Peyer's patch (tissue), 4 donors: ENCODE measurements around the gene SCNM1. TPM values are rescaled to one million over a fixed set of nuclear protein-coding genes. Genes with fewer than 3 reads are reported as not detected.

Experiments
- DNase-seq, 3 donors: peaks; one replicate each; pipeline ENCODE4 v3.0.0-alpha.2; 2017 to 2019
- H3K27ac ChIP-seq, 4 donors: fragments of 200-600 bp; sonication (generic); one replicate each; pipeline ENCODE4 v1.5.1; 2016 to 2019
- H3K27me3 ChIP-seq, 2 donors: fragments of 200-600 bp; sonication (generic); one replicate each; pipeline ENCODE4 v1.5.1; 2019
- H3K36me3 ChIP-seq, 3 donors: fragments of 200-600 bp; sonication (generic); one replicate each; pipeline ENCODE4 v1.5.1; 2016 to 2019
- H3K4me1 ChIP-seq, 4 donors: fragments of 200-600 bp; sonication (generic); one replicate each; pipeline ENCODE4 v1.5.1; 2016 to 2019
- H3K4me3 ChIP-seq, 4 donors: fragments of 200-600 bp; sonication (generic); 1 replicate in 3 of 4; 2 replicates in 1 of 4; pipeline ENCODE4 v1.5.1; 2016 to 2019; ENCODE audit warnings: mild to moderate bottlenecking in 1 of 4
- H3K9me3 ChIP-seq, 4 donors: fragments of 200-600 bp; sonication (generic); one replicate each; pipeline ENCODE4 v1.5.1; 2016 to 2019; ENCODE audit warnings: mild to moderate bottlenecking in 1 of 4
- POLR2A ChIP-seq, 2 donors: fragments of 450-650 bp; IDR thresholded peaks; one replicate each; pipeline ENCODE4 v1.5.1; 2017; ENCODE audit warnings: antibody characterized with exemption in 2 of 2, mild to moderate bottlenecking in 2 of 2, moderate library complexity in 2 of 2
- total RNA-seq, 4 donors: library from RNA; depleted of rRNA; stranded (reverse); fragments of >200 nt; gene quantifications; one replicate each; pipeline ENCODE4 v1.1.0, GENCODE V29; 2016
- TF ChIP-seq, protein P1 (sequence below), 6 experiments: fragments of 450-650 bp in 4 of 6; fragments of 200-600 bp in 2 of 6; sonication (generic) in 1 of 6; IDR thresholded peaks; one replicate each; pipeline ENCODE4 v1.5.1; 2017 to 2019; ENCODE audit warnings: antibody characterized with exemption in 6 of 6, mild to moderate bottlenecking in 3 of 6, moderate library complexity in 1 of 6

SCNM1 gene
- total RNA-seq, 4 donors from 2014 or later: 16.1 to 48.9 (median 36.9) TPM

DNA sequence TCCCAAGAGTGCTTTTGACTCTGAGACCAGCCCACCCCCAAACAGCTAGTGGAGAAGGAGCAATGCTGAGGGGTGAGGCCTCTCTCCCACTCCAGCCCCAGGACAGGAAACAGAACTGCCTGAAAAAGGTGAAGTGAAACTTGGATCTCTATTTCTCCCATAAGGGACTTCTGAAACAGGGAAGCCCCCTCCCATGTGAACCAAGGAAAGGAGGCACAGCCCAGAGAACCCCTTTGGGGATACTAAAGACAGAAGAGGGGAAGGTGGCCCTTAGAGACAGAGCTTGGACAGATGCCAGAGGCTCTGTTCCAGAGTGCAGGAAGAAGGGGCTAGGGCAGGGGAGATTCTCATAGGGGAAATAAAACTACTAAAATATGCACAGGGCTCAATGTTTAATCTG is 6.6 kb upstream of the SCNM1 start:
- Histone ChIP-seq H3K36me3 (peaks cover 0 to 30% (median 0%) of the 10 kb centered on the region in 3 donors), H3K4me3 (no peak overlapping the region), H3K27ac (no peak overlapping the region), H3K9me3 (no peaks in the 10 kb centered on the region), H3K4me1 (peaks cover 0 to 10% (median 0%) of the 10 kb centered on the region in 4 donors), H3K27me3 (no peaks in the 10 kb centered on the region)
- no peak for DNase-seq
- TF ChIP-seq, protein P1, sequence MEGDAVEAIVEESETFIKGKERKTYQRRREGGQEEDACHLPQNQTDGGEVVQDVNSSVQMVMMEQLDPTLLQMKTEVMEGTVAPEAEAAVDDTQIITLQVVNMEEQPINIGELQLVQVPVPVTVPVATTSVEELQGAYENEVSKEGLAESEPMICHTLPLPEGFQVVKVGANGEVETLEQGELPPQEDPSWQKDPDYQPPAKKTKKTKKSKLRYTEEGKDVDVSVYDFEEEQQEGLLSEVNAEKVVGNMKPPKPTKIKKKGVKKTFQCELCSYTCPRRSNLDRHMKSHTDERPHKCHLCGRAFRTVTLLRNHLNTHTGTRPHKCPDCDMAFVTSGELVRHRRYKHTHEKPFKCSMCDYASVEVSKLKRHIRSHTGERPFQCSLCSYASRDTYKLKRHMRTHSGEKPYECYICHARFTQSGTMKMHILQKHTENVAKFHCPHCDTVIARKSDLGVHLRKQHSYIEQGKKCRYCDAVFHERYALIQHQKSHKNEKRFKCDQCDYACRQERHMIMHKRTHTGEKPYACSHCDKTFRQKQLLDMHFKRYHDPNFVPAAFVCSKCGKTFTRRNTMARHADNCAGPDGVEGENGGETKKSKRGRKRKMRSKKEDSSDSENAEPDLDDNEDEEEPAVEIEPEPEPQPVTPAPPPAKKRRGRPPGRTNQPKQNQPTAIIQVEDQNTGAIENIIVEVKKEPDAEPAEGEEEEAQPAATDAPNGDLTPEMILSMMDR (IDR thresholded peaks at IDR 0.05): no peak
- no peak for TF ChIP-seq POLR2A (IDR thresholded peaks at IDR 0.05)

DNA sequence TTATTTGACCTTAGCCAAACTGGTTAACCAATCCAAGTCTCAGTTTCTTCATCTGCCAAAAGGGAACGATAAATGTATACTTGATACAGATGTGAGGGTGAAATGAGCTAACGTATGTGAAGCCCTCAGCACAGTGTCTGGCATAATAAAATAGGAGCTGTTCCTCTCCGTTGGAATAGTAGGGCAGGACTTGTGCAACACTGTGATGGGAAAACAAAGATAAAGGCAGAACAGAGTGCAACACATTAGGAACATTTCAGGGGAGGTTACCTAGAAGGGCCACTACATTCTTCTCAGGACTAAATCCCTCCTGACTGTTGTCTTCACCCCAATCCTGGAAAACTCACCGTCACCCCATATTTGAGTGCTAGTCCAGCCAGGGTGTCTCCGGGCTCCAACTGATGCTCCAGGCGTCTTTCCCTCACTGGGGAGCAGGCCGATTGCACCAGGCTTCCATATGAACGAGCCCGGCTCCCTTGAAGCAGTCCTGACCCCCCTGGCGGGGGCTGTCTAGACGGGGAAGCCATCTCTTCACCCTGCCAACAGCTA is 1.1 kb upstream of the SCNM1 start:
- TF ChIP-seq POLR2A (IDR thresholded peaks at IDR 0.05): no peak
- TF ChIP-seq, protein P1 (IDR thresholded peaks at IDR 0.05): no peak
- Histone ChIP-seq H3K36me3 (peaks cover 0 to 33% (median 0%) of the 10 kb centered on the region in 3 donors), H3K9me3 (no peaks in the 10 kb centered on the region), H3K27me3 (no peaks in the 10 kb centered on the region), H3K27ac (peak overlapping the region; percentile 79 to 84 (median 82)), H3K4me1 (peaks cover 0 to 19% (median 8%) of the 10 kb centered on the region in 4 donors), H3K4me3 (peak overlapping the region; percentile 74 to 88 (median 77))
- DNase-seq: no peak

DNA sequence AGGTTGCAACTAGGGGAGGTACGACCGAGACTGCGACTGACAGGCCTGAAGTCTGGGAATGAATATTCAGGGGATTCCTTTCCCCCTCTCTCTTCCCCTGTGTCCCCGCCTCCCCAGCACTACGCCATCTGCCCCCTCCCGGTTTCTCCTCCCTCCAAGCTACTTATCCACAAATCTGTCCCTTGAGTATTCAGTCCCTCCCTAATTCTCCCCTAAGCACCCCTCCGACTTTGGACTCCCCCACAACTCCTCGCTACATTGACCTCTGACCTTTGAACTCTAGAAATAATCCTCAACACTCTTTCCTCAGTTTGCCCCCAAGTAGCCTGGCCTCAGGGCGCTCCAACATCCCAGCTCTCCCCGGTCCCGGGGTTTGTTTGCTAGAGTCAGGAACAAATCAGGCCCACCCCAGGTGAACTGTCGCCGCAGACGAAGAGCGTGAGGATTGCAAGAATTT is 635 bp upstream of the SCNM1 start:
- TF ChIP-seq, protein P1 (IDR thresholded peaks at IDR 0.05): no peak
- TF ChIP-seq POLR2A (IDR thresholded peaks at IDR 0.05): no peak

DNA sequence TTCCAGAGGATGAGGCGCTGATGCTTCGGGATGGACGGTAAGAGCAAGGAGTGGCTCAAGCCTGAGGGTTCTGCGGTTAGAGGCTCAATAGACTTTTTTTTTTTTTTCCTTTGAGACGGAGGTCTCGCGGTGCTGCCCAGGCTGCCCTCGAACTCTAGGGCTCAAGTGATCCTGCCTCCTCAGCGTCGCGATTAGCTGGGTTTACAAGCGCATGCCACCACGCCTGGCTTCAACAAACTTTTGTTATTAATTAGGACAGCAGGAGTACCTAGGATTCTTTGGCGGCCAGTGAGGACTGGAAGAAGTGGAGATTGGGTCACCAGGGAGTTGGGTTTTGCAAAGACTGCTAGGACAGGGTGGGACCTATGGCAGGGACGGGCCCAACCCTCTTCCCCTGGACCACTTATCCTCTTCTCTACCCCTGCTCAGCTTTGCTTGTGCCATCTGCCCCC is 587 bp downstream of the SCNM1 start:
- peak overlapping the region in 3 of 4 donors; percentile 79 to 84 (median 82) for H3K27ac ChIP-seq
- TF ChIP-seq, protein P1 (IDR thresholded peaks at IDR 0.05): no peak
- TF ChIP-seq POLR2A (IDR thresholded peaks at IDR 0.05): no peak
- DNase-seq: no peak
- H3K9me3 ChIP-seq: no peaks in the 10 kb centered on the region
- H3K27me3 ChIP-seq: no peaks in the 10 kb centered on the region
- H3K4me3 ChIP-seq: peak overlapping the region; percentile 74 to 88 (median 77)
- H3K4me1 ChIP-seq: peaks cover 0 to 19% (median 8%) of the 10 kb centered on the region in 4 donors
- H3K36me3 ChIP-seq: peaks cover 0 to 36% (median 0%) of the 10 kb centered on the region in 3 donors

More for the DNA sequence above, 635 bp upstream of the SCNM1 start:
- Histone ChIP-seq H3K9me3 (no peaks in the 10 kb centered on the region), H3K4me1 (peaks cover 0 to 19% (median 8%) of the 10 kb centered on the region in 4 donors), H3K27ac (peak overlapping the region; percentile 79 to 84 (median 82)), H3K4me3 (peak overlapping the region; percentile 74 to 88 (median 77)), H3K27me3 (no peaks in the 10 kb centered on the region), H3K36me3 (peaks cover 0 to 36% (median 0%) of the 10 kb centered on the region in 3 donors)
- DNase-seq: peak in 2 of 3 donors; percentile 59 to 61

DNA sequence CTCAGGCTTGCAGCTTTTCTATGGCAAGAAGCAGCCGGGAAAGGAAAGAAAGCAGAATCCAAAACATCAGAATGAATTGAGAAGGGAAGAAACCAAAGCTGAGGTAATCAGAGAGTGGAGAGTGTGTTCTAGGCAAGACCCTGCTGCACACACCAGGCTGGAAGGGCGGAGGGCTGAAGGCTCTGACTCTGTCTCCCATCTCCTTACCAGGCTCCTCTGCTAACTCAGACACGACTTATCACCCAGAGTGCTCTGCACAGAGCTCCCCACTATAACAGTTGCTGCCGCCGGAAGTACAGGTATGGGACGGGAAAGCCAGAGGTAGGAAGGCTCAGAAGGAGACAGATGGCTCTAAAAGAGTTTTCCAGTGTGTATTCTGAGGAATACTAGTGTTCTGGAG is 1.2 kb downstream of the SCNM1 start:
- Histone ChIP-seq H3K36me3 (peaks cover 0 to 36% (median 0%) of the 10 kb centered on the region in 3 donors), H3K27me3 (no peaks in the 10 kb centered on the region), H3K27ac (no peak overlapping the region), H3K9me3 (no peaks in the 10 kb centered on the region), H3K4me1 (peaks cover 0 to 19% (median 8%) of the 10 kb centered on the region in 4 donors), H3K4me3 (peak overlapping the region in 1 of 4 donors; percentile 74)
- TF ChIP-seq, protein P1 (IDR thresholded peaks at IDR 0.05): no peak
- no peak for DNase-seq
